ENCODE results near the gene LATS2.
A peak's percentile ranks its signal among the peaks of the same experiment; 100 is the strongest.

Gene LATS2

DNA sequence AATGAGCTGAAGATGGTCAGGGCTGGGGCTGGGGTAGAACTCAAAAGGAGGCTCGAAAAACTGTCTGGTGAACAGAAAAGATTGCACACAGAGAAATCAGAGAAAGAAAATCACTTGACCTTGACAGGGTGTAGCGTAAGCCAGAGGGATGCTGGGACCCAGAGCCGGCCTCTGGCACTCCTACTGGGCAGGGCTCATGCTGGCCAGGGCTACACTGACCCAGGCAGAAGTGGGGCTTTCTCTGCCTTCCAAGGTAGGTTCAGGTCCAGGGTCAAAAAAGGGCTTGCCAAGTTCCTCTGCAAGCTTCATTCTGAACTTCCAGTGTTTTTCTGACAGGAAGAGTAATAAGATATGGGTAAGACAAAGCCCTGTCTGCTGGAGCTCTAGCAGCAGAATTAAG is 56.2 kb downstream of the LATS2 start:
- H3K4me3 ChIP-seq (ENCODE audit: low read length): no peak overlapping the region
- DNase-seq (ENCODE audit: low read depth, low spot score): no peak

GRCh38 chr13:21001471-21001870 is 59.9 kb downstream of the LATS2 start:
- no peak overlapping the region for H3K4me3 ChIP-seq (ENCODE audit: low read length)
- no peak for DNase-seq (ENCODE audit: low read depth, low spot score)

DNA sequence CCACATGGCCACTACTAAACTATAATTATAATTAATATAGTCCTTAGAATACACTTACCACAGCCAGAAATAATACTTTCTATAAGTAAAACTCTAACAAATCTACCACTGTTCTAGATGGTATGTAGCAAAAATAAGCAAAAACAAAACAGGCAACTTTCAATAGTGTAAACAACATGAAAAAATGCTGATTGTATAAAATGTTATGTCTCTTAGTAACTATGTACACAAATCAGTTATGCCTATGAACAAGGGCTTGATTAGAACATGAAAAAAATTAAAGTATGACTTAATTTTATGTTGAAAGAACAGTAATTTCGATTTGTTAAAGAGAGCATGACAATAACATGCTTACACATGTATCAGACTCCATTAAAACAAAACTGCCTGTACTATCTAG is 60.7 kb downstream of the LATS2 start:
- no peak overlapping the region for H3K4me3 ChIP-seq (ENCODE audit: low read length)
- no peak for DNase-seq (ENCODE audit: low read depth, low spot score)

- no peak overlapping the region for H3K4me3 ChIP-seq (ENCODE audit: low read length)
- DNase-seq (ENCODE audit: low read depth, low spot score): no peak
Observed at GRCh38 chr13:20998649-20999415, 62.6 kb downstream of the LATS2 start.

DNA sequence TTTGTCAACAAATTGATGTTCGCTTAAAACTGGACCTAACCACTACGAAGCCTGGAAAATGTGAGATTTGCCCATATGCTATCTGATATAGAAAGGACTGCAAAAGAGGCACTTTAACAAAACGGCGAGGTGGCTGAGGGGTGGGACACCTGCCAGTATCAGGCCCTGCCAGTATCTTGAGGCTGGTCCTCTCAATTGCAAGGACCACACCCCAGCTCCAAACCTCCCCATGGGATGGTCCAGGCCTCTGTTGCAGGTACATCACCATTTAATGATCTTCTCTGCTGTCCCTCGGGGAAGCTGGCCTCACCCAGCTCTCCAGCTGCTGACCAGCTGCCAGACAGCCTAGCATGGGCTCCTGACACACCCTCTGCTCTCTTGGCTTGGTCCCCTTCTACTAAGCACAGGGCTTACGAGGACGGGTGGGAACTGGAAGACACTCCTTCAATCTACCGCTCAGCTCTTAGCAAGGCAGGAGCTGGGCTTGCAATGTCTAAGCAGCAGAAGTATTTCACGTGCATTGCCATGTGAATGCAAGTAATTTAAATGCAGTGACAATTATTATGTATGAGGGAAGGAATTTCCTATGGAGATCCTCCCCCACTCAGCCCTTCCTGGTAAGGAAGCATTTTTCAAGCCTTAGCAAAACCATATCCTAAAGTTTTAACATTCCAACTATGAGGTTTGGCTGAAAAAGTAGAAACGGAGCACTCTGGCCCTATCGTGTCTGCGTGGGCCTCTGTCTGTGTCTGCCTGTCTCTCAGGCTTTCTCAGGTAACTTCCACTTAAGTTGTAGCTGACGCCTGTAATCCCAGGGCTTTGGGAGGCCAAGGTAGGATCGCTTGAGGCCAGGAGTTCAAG is 63.9 kb downstream of the LATS2 start:
- no peak for DNase-seq (ENCODE audit: low read depth, low spot score)
- H3K4me3 ChIP-seq (ENCODE audit: low read length): no peak overlapping the region

GRCh38 chr13:20995245-20995838 is 66.0 kb downstream of the LATS2 start:
- no peak overlapping the region for H3K4me3 ChIP-seq (ENCODE audit: low read length)
- no peak for DNase-seq (ENCODE audit: low read depth, low spot score)

DNA sequence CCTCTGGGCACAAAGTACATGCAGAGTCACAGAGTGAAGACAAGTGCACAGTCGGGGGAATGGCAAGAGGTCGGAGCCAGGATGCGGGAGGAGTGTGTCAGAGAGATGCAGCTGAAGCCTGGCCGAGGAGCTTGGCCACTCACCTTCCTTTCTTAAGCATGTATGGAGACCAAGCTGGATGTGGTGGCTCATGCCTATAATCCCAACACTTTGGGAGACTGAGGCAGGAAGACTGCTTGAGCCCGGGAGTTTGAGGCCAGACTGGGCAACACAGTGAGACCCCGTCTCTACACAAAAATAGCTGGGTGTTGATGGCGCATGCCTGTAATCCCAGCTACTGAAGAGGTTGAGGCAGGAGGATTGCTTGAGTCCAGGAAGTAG is 67.0 kb downstream of the LATS2 start:
- DNase-seq (ENCODE audit: low read depth, low spot score): no peak
- H3K4me3 ChIP-seq (ENCODE audit: low read length): no peak overlapping the region

- peak overlapping the region; percentile 2 for H3K4me3 ChIP-seq (ENCODE audit: low read length)
- peak; percentile 88 for DNase-seq (ENCODE audit: low read depth, low spot score)
Observed at GRCh38 chr13:20993661-20994440, 67.5 kb downstream of the LATS2 start.

DNA sequence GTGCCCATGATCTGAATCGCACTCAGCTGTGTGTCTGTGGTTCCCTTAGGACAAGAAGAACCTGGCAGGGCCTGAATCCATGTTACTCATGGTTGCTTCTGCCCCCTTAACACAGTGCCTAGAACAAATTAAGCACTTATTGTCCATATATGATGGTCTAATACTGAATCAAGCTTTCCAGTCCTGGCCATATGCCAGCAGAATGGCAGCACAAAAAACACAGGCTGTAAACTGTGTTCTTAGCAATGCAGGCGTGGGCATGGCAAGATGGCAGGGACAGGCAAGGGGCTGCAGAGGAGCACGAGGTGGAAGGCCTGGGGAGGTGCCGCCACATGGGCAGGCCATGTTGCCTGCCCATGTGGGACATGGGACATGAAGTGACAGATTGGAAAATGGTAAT is 68.2 kb downstream of the LATS2 start:
- DNase-seq (ENCODE audit: low read depth, low spot score): no peak
- no peak overlapping the region for H3K4me3 ChIP-seq (ENCODE audit: low read length)

GRCh38 chr13:20991741-20992520 is 69.5 kb downstream of the LATS2 start:
- H3K4me3 ChIP-seq (ENCODE audit: low read length): no peak overlapping the region
- no peak for DNase-seq (ENCODE audit: low read depth, low spot score)

GRCh38 chr13:20990910-20991525 is 70.4 kb downstream of the LATS2 start:
- no peak for DNase-seq (ENCODE audit: low read depth, low spot score)
- H3K4me3 ChIP-seq (ENCODE audit: low read length): no peak overlapping the region

DNA sequence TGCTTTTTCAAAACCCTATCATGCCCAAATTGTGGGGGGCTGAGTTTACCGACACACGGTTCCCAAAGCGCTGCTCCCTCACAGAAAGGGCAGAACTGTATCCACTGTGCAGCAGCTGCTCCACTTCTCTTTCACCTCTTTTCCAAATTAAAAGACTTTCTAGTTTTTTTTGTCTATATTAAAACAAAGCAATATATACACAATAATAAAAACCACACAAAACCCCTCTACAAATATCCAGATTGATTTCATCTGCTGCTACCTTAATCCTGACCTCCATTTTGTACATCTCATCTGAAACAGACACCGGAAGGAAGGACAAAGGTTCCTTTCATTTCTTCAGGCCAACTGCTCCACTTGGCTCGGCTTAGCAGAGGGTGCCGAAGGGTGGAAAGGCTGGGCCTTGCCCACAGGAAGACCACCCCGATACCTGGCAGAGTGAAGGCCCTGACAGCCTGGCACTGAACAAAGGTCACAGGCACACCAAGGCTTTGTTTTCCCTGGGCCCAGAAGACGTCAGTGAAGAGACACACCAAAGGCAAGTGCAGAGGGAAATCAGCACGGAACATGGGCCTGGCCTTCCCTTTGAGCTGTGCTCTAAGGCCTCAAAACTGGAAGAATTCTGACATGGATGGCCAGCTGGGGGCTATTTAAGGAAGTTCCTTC is 71.6 kb downstream of the LATS2 start:
- DNase-seq (ENCODE audit: low read depth, low spot score): no peak
- no peak overlapping the region for H3K4me3 ChIP-seq (ENCODE audit: low read length)

DNA sequence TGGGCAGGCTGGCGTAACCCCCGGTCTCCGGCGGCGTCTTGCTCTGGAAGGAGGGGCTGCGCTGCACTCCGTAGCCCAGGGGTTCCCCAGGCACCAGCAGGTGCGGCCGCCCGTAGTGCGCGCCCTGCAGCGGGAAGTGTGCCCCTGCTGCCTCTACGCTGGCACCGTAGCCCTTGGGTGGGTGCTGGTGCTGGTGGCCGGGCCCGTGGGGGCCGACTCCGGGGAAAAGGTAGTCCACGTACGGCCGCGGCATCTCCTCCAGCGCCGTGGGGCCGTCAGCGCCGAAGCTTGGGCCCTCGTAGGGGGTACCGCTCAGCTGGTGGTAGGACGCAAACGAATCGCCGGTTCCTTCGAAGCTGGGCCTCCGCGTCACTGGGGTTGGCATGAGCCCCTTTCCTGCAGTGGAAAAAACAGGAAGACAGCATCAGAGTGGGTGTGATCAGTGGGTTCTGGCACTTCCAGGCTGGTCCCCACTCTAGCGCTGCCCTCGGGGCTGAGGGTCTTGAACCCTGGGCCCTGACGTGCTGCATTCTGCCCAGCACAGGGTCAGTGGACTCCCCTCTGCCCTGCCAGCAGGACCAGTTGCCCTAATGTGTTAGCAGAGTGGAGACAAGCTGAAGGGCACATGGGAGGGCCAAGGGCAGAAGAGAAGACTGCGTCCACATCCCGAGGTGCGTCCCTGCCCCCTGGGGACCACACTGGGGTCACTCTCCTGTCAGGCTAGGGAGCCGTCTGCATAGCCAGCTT is 72.3 kb downstream of the LATS2 start:
- H3K4me3 ChIP-seq (ENCODE audit: low read length): no peak overlapping the region
- no peak for DNase-seq (ENCODE audit: low read depth, low spot score)

GRCh38 chr13:20988033-20988908 is 73.1 kb downstream of the LATS2 start:
- no peak overlapping the region for H3K4me3 ChIP-seq (ENCODE audit: low read length)

GRCh38 chr13:20987599-20987998 is 73.8 kb downstream of the LATS2 start:
- H3K4me3 ChIP-seq (ENCODE audit: low read length): no peak overlapping the region
- no peak for DNase-seq (ENCODE audit: low read depth, low spot score)

More at GRCh38 chr13:20988033-20988908, 73.1 kb downstream of the LATS2 start:
- no peak for DNase-seq (ENCODE audit: low read depth, low spot score)

GRCh38 chr13:20984879-20985278 is 76.5 kb downstream of the LATS2 start:
- DNase-seq (ENCODE audit: low read depth, low spot score): no peak
- no peak overlapping the region for H3K4me3 ChIP-seq (ENCODE audit: low read length)

Measured in Jurkat, Clone E6-1 (cell line).